Measurements from ENCODE around the gene PCDHB14.
"Not testable (repeated sequence)": the region's sequence is repeated elsewhere in the genome, so short reads cannot be mapped to it uniquely, and the experiment has no call there.

PCDHB14 gene

DNA sequence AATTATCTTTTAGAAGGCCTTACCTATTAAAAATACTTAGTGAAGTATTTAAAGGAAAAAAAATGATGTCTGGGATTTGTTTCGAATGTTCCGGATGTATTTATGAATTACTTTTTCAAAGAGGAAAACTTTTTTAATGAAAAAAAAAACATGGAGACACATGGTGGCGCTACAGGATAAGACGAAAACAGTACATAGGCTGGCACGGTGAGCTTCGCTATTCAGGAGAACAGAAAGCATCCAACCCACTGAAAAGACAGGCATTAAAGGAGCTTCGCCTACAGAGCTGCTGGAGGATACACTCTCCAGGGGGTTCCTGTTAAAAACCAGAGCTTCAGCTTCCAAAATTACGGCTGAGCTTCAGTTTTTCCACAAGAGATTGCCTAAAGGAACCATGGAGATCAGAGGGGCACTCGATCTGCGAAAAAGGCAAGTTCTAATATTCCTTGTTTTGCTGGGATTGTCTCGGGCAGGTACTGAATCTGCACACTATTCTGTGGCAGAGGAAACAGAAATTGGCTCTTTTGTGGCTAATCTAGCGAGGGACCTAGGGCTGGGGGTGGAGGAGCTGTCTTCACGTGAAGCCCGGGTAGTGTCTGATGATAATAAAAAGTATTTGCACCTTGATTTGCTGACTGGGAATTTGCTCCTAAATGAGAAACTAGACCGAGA is at the start of gene PCDHB14:
TSS of gene PCDHB14 (plus strand) at position 232 of the 672 bp plus-strand sequence. CDS start at position 395, 163 bp downstream.
- peak; percentile 6 for DNase-seq (ENCODE audit: low read depth)

DNA sequence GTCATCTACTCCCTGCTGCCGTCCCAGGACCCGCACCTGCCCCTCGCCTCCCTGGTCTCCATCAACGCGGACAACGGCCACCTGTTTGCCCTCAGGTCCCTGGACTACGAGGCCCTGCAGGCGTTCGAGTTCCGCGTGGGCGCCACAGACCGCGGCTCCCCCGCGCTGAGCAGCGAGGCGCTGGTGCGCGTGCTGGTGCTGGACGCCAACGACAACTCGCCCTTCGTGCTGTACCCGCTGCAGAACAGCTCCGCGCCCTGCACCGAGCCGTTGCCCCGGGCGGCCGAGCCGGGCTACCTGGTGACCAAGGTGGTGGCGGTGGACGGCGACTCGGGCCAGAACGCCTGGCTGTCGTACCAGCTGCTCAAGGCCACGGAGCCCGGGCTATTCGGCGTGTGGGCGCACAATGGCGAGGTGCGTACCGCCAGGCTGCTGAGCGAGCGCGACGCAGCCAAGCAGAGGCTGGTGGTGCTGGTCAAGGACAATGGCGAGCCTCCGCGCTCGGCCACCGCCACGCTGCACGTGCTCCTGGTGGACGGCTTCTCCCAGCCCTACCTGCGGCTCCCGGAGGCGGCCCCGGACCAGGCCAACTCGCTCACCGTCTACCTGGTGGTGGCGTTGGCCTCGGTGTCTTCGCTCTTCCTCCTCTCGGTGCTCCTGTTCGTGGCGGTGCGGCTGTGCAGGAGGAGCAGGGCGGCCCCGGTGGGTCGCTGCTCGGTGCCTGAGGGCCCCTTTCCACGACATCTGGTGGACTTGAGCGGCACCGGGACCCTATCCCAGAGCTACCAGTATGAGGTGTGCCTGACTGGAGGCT is 48.6 kb upstream of the PCDHB14 start:
- not testable (repeated sequence) for DNase-seq (ENCODE audit: low read depth)

DNA sequence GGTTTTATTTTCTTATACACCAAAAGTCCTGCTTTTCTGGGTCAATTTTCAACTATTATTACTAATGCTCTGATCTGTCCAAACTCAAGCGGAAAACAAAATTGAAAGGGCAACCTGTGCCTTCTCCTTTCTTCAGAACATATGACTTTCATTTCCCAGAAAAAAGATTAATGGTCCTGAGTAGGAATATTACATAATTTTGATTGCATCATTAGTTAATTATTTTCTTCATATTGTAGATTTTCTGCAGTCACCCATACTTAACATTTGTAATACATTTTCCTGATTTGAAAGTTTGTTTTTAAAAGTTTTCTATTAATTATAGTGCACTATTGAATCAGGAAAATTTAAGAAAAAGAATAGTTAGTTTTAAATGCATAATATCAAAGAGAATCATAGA is 47.2 kb upstream of the PCDHB14 start:
- DNase-seq (ENCODE audit: low read depth) = no peak

DNA sequence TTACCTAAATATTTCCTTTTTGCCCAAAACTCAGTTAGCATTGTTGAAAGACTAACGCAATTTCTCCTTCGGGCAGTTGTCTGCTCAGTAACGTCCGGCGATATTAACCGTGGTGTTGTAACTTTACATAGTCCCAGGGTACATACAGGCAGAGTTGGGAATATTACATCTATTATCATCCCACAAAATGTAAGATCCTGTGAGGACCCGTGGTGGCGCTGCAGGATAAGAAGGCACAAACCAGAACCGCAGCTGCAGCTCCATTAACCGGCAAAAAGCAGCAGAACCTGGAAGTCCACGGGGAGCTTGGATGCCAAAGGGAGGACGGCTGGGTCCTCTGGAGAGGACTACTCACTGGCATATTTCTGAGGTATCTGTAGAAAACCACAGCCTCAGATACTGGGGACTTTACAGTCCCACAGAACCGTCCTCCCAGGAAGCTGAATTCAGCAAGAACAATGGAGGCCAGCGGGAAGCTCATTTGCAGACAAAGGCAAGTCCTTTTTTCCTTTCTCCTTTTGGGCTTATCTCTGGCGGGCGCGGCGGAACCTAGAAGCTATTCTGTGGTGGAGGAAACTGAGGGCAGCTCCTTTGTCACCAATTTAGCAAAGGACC is 45.5 kb upstream of the PCDHB14 start, which contains the start of gene PCDHB8:
TSS of gene PCDHB8 (plus strand) at position 214 of the 615 bp plus-strand sequence. CDS start at position 459, 245 bp downstream.
- DNase-seq (ENCODE audit: low read depth) = not testable (repeated sequence)

DNA sequence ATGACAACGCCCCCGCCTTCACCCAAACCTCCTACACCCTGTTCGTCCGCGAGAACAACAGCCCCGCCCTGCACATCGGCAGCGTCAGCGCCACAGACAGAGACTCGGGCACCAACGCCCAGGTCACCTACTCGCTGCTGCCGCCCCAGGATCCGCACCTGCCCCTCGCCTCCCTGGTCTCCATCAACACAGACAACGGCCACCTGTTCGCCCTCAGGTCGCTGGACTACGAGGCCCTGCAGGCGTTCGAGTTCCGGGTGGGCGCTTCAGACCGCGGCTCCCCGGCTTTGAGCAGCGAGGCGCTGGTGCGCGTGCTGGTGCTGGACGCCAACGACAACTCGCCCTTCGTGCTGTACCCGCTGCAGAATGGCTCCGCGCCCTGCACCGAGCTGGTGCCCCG is 43.8 kb upstream of the PCDHB14 start:
- DNase-seq (ENCODE audit: low read depth) = not testable (repeated sequence)

DNA sequence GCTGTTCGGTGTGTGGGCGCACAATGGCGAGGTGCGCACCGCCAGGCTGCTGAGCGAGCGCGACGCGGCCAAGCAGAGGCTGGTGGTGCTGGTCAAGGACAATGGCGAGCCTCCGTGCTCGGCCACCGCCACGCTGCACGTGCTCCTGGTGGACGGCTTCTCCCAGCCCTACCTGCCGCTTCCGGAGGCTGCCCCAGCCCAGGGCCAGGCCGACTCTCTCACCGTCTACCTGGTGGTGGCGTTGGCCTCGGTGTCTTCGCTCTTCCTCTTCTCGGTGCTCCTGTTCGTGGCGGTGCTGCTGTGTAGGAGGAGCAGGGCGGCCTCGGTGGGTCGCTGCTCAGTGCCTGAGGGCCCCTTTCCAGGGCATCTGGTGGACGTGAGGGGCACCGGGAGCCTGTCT is 43.3 kb upstream of the PCDHB14 start:
- not testable (repeated sequence) for DNase-seq (ENCODE audit: low read depth)

DNA sequence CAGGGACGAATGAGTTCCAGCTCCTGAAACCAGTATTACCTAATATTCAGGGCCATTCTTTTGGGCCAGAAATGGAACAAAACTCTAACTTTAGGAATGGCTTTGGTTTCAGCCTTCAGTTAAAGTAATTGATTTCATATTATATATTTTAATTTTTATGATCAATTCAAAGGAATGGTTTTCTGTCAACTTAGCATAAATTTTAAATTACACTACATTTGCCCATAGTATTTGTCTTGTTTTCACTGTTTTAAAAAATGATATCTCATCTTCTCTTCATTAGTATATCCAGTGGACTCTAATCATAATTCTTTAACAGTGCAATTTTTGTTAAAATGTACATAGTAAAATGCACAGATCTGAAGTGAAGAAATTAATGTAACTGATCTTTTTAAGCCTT is 42.8 kb upstream of the PCDHB14 start:
- no peak for DNase-seq (ENCODE audit: low read depth)

DNA sequence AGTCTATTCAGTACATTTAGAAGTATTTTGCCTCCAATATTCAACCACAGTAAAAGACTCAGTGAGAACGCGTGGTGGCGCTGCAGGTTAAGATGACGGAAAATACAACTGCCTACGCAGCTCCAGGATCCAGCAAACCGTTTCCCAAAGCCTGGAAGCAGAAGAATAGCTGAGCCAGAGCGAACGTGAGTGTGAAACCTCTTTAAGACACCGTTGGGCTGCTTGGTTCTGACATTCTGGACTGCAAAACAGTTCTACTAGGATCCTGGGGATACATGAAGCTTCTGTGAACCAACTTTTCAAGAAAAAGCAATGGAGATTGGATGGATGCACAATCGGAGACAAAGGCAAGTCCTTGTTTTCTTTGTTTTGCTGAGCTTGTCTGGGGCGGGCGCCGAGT is 40.9 kb upstream of the PCDHB14 start, which contains the start of gene PCDHB16:
TSS of gene PCDHB16 (plus strand) at position 140 of the 400 bp plus-strand sequence. CDS start at position 313, 173 bp downstream.
- peak; percentile 10 for DNase-seq (ENCODE audit: low read depth)

DNA sequence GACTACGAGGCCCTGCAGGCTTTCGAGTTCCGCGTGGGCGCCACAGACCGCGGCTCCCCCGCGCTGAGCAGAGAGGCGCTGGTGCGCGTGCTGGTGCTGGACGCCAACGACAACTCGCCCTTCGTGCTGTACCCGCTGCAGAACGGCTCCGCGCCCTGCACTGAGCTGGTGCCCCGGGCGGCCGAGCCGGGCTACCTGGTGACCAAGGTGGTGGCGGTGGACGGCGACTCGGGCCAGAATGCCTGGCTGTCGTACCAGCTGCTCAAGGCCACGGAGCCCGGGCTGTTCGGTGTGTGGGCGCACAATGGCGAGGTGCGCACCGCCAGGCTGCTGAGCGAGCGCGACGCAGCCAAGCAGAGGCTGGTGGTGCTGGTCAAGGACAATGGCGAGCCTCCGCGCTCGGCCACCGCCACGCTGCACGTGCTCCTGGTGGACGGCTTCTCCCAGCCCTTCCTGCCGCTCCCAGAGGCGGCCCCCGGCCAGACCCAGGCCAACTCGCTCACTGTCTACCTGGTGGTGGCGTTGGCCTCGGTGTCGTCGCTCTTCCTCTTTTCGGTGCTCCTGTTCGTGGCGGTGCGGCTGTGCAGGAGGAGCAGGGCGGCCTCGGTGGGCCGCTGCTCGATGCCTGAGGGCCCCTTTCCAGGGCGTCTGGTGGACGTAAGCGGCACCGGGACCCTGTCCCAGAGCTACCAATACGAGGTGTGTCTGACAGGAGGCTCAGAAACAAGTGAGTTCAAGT is 38.9 kb upstream of the PCDHB14 start:
- DNase-seq (ENCODE audit: low read depth) = not testable (repeated sequence)

DNA sequence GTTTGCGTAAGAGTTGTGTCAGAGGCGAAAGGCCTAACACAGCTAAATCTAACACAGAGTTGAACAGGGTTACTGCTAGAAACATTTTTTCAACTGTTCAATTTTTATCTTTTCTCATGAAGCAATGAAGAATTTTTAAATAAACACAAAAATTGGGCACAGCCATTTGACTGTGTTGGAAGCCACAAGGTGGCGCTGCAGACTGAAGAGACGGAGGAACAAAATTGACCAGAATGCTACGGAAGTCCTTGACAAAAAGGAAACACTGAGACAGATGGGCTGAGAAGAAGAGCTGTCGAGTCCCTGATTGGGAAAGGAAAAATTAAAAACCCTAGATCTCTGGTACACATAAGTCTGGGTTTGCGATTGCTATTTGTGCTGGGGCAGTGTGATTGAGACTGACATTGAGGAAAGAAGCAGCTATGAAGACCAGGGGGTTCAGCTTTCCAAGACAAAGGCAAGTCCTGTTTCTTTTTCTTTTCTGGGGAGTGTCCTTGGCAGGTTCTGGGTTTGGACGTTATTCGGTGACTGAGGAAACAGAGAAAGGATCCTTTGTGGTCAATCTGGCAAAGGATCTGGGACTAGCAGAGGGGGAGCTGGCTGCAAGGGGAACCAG is 36.1 kb upstream of the PCDHB14 start, which contains the start of gene PCDHB9:
TSS of gene PCDHB9 (plus strand) at position 265 of the 616 bp plus-strand sequence. CDS start at position 423, 158 bp downstream.
- no peak for DNase-seq (ENCODE audit: low read depth)

DNA sequence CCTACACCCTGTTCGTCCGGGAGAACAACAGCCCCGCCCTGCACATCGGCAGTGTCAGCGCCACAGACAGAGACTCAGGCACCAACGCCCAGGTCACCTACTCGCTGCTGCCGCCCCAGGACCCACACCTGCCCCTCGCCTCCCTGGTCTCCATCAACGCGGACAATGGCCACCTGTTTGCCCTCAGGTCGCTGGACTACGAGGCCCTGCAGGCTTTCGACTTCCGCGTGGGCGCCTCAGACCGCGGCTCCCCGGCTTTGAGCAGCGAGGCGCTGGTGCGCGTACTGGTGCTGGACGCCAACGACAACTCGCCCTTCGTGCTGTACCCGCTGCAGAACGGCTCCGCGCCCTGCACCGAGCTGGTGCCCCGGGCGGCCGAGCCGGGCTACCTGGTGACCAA is 34.5 kb upstream of the PCDHB14 start:
- not testable (repeated sequence) for DNase-seq (ENCODE audit: low read depth)

DNA sequence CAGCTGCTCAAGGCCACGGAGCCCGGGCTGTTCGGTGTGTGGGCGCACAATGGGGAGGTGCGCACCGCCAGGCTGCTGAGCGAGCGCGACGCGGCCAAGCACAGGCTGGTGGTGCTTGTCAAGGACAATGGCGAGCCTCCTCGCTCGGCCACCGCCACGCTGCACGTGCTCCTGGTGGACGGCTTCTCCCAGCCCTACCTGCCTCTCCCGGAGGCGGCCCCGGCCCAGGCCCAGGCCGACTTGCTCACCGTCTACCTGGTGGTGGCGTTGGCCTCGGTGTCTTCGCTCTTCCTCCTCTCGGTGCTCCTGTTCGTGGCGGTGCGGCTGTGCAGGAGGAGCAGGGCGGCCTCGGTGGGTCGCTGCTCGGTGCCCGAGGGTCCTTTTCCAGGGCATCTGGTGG is 34.0 kb upstream of the PCDHB14 start:
- DNase-seq (ENCODE audit: low read depth) = not testable (repeated sequence)

DNA sequence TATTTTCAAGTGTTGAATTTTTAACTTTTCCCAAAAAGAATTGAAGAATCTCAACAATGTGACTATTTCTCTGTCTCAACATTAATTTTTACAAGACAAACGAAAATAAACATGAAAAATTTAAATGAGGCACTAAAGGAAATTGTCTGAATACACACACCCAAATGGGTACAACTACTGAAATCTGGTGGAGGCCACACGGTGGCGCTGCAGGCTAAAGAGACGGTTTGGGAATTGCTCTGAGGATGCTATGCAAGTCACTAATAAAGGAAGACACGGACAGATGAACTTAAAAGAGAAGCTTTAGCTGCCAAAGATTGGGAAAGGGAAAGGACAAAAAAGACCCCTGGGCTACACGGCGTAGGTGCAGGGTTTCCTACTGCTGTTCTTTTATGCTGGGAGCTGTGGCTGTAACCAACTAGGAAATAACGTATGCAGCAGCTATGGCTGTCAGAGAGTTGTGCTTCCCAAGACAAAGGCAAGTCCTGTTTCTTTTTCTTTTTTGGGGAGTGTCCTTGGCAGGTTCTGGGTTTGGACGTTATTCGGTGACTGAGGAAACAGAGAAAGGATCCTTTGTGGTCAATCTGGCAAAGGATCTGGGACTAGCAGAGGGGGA is 30.9 kb upstream of the PCDHB14 start, which contains the start of gene PCDHB10:
TSS of gene PCDHB10 (plus strand) at position 244 of the 616 bp plus-strand sequence. CDS start at position 444, 200 bp downstream.
- no peak for DNase-seq (ENCODE audit: low read depth)

DNA sequence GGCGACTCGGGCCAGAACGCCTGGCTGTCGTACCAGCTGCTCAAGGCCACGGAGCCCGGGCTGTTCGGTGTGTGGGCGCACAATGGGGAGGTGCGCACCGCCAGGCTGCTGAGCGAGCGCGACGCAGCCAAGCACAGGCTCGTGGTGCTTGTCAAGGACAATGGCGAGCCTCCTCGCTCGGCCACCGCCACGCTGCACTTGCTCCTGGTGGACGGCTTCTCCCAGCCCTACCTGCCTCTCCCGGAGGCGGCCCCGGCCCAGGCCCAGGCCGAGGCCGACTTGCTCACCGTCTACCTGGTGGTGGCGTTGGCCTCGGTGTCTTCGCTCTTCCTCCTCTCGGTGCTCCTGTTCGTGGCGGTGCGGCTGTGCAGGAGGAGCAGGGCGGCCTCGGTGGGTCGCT is 28.8 kb upstream of the PCDHB14 start:
- DNase-seq (ENCODE audit: low read depth) = not testable (repeated sequence)

DNA sequence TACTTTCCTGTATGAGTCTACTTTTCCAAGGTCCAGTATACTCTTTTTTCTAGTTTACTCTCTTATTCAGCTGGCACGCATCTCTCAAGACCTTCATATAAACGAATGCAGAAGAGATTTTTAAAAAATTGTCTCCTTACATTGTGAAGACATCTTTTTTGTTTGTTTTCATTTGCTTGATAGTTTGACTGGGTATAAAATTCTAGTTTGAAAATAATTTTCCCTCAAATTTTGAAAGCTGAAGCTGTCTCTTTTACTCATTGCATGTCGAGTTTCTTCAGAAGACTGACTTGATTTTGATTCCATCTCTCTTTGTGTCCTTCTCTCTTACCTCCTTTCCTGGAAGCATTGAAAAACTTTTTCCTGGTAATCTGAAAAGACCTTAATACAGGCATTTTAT is 26.8 kb upstream of the PCDHB14 start:
- no peak for DNase-seq (ENCODE audit: low read depth)

DNA sequence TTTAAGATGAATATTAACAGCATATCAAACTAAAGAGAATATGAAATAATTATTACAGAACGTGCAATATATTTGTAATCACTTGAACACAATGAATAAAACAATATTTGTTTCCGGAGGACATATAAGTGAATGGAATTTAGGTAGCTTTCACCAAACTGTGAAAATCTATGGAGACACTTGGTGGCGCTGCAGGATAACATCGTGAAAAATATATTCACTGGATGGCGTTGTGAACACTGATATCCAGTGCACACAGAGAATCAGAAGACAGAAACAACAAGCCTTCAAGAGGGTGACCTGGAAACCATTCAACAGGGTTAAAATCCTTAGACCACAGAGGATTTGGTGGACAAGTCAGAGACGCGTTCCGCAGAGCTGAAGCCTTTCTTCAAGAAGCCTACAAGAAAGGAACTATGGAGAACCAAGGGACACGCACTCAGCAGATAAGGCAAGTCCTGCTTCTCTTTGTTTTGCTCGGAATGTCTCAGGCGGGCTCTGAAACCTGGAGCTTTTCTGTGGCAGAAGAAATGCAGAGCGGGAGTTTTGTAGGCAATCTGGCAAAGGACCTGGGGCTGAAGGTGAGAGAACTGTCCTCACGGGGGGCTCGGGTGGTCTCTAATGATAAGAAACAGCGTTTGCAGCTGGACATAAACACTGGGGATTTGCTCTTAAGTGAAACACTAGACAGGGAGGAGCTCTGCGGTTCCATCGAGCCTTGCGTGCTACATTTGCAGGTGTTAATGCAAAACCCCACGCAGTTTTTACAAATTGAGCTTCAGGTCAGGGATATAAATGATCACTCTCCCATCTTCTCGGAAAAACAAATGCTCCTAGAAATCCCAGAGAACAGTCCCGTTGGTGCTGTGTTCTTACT is 23.5 kb upstream of the PCDHB14 start, which contains the start of gene PCDHB11:
TSS of gene PCDHB11 (plus strand) at position 269 of the 877 bp plus-strand sequence. CDS start at position 417, 148 bp downstream.
- no peak for DNase-seq (ENCODE audit: low read depth)

DNA sequence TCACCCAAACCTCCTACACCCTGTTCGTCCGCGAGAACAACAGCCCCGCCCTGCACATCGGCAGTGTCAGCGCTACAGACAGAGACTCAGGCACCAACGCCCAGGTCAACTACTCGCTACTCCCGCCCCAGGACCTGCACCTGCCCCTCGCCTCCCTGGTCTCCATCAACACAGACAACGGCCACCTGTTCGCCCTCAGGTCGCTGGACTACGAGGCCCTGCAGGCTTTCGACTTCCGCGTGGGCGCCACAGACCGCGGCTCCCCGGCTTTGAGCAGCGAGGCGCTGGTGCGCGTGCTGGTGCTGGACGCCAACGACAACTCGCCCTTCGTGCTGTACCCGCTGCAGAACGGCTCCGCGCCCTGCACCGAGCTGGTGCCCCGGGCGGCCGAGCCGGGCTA is 22.0 kb upstream of the PCDHB14 start:
- not testable (repeated sequence) for DNase-seq (ENCODE audit: low read depth)

DNA sequence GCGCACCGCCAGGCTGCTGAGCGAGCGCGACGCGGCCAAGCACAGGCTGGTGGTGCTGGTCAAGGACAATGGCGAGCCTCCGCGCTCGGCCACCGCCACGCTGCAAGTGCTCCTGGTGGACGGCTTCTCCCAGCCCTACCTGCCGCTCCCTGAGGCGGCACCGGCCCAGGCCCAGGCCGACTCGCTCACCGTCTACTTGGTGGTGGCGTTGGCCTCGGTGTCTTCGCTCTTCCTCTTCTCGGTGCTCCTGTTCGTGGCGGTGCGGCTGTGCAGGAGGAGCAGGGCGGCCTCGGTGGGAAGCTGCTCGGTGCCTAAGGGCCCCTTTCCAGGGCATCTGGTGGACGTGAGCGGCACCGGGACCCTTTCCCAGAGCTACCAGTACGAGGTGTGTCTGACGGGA is 21.5 kb upstream of the PCDHB14 start:
- not testable (repeated sequence) for DNase-seq (ENCODE audit: low read depth)

DNA sequence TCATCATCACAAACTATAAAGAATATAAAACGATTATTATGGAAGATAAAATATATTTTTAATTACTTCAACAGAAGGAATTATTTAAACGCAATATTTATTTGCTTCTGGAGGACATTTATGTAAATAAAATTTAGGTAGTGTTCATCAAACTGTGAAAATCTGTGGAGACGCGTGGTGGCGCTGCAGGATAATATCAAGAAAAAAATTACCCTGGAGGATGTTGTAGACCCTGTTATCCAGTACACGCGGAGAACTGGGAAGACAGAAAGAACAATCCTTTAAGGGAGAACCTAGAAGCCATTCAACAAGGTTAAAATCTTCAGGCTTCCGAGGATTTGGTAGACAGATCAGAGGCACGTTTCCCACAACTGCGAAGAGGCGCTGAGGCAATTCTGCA is 14.7 kb upstream of the PCDHB14 start, which contains the start of gene PCDHB12:
TSS of gene PCDHB12 (plus strand) at position 242 of the 400 bp plus-strand sequence. CDS start 189 bp downstream, outside the sequence.
- no peak for DNase-seq (ENCODE audit: low read depth)
